Stimulated activated naive CD8-positive, alpha-beta T cell treated with anti-CD3 and anti-CD28 coated beads, Interleukin-15, Interleukin-2, amounts not matched to agents 100 ng/mL and 50 ng/mL, for 24 hours (primary cell): ENCODE results near the gene IFIT3.
A peak's percentile ranks its signal among the peaks of the same experiment; 100 is the strongest.

ENCODE experiments used
- H3K27ac Mint-ChIP-seq: one replicate; pipeline ENCODE4 v1.8.0; 2021; ENCODE audit warnings: mild to moderate bottlenecking, mixed read lengths
- H3K27me3 Mint-ChIP-seq: one replicate; pipeline ENCODE4 v1.8.0; 2021; ENCODE audit warnings: mixed read lengths
- H3K36me3 Mint-ChIP-seq: one replicate; pipeline ENCODE4 v1.8.0; 2021; ENCODE audit warnings: low read depth, mixed read lengths
- H3K4me1 Mint-ChIP-seq: one replicate; pipeline ENCODE4 v1.8.0; 2021; ENCODE audit warnings: low read depth, mixed read lengths
- H3K4me3 Mint-ChIP-seq: one replicate; pipeline ENCODE4 v1.8.0; 2021; ENCODE audit warnings: mild to moderate bottlenecking, mixed read lengths
- H3K9me3 Mint-ChIP-seq: one replicate; pipeline ENCODE4 v1.8.0; 2021; ENCODE audit warnings: mixed read lengths

Gene IFIT3

GRCh38 chr10:89297791-89298190 lies 30.0 kb upstream of the IFIT3 start:
- Mint-ChIP-seq H3K4me1 (peaks cover 44% of the 10 kb centered on the region), H3K27me3 (no peaks in the 10 kb centered on the region), H3K27ac (no peak overlapping the region), H3K36me3 (no peaks in the 10 kb centered on the region), H3K4me3 (no peak overlapping the region), H3K9me3 (peaks cover 6% of the 10 kb centered on the region)

- Mint-ChIP-seq H3K4me3 (no peak overlapping the region), H3K27ac (no peak overlapping the region), H3K9me3 (peaks cover 6% of the 10 kb centered on the region), H3K4me1 (peaks cover 48% of the 10 kb centered on the region), H3K27me3 (no peaks in the 10 kb centered on the region), H3K36me3 (no peaks in the 10 kb centered on the region)
These were observed 28.8 kb upstream of the IFIT3 start for GRCh38 chr10:89299031-89299430.

DNA sequence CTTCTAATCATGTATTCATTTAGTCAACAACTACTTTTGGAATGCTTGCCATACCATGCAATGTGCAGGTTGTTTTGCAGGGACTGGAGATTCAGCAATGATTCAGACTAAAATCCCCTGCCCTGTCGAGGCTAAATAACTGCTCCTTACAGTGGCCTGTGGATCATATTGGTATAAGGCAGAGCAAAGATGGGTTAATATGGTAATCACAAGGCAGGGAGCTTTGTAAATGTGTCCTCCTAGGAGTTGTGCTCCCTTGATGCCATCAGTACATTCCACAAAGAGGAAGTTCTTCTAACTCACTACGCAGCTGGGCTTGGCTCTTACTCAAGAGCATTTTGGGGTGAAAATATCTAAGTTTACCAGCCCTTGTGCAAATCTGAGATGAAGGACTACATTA lies 26.6 kb upstream of the IFIT3 start:
- peak overlapping the region; percentile 84 for H3K4me3 Mint-ChIP-seq
- H3K4me1 Mint-ChIP-seq = peaks cover 44% of the 10 kb centered on the region
- H3K36me3 Mint-ChIP-seq = peaks cover 9% of the 10 kb centered on the region
- H3K9me3 Mint-ChIP-seq = peaks cover 6% of the 10 kb centered on the region
- H3K27ac Mint-ChIP-seq = peak overlapping the region; percentile 85
- no peaks in the 10 kb centered on the region for H3K27me3 Mint-ChIP-seq

- Mint-ChIP-seq H3K4me1 (peaks cover 38% of the 10 kb centered on the region), H3K27me3 (no peaks in the 10 kb centered on the region), H3K4me3 (peak within 1 kb of the TSS; percentile 84)
These were observed 25.9 kb upstream of the IFIT3 start, which contains the start of gene IFIT2 for GRCh38 chr10:89301721-89302445. IFIT2 (plus strand) TSS chr10:89302046; CDS start chr10:89302124, 78 bp downstream.

GRCh38 chr10:89302625-89303024 lies 25.2 kb upstream of the IFIT3 start:
- Mint-ChIP-seq H3K4me1 (peaks cover 38% of the 10 kb centered on the region), H3K9me3 (peaks cover 10% of the 10 kb centered on the region), H3K27ac (peak overlapping the region; percentile 54), H3K4me3 (peak overlapping the region; percentile 84), H3K36me3 (peaks cover 21% of the 10 kb centered on the region), H3K27me3 (no peaks in the 10 kb centered on the region)

More at GRCh38 chr10:89301721-89302445, 25.9 kb upstream of the IFIT3 start, which contains the start of gene IFIT2:
- Mint-ChIP-seq H3K27ac (peak within 1 kb of the TSS; percentile 85), H3K36me3 (peaks cover 15% of the 10 kb centered on the region), H3K9me3 (peaks cover 8% of the 10 kb centered on the region)

DNA sequence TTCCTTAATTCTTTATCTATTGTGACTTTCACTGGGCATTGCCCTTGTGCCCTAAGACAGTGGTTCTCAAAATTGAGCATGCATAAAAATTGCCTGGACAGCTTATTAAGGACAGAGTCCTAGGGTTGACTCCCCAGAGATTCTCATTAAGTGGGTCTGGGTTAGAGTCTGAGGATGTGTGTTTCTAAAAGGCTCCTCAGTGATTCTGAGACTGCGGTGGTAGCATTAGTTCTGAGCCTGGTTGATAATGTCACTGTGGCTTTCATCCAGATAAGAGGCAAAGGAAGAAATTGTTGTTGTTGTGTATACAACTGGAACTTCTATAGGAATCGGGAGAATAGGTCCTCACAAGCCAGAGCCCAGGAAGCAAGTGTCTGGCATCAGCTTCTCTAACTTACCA lies 24.6 kb upstream of the IFIT3 start:
- Mint-ChIP-seq H3K4me1 (peaks cover 38% of the 10 kb centered on the region), H3K4me3 (peak overlapping the region; percentile 84), H3K36me3 (peaks cover 21% of the 10 kb centered on the region)

GRCh38 chr10:89304026-89304425 lies 23.8 kb upstream of the IFIT3 start:
- H3K27ac Mint-ChIP-seq = no peak overlapping the region

More for the DNA sequence above, 24.6 kb upstream of the IFIT3 start:
- H3K27me3 Mint-ChIP-seq = no peaks in the 10 kb centered on the region
- peaks cover 10% of the 10 kb centered on the region for H3K9me3 Mint-ChIP-seq
- H3K27ac Mint-ChIP-seq = no peak overlapping the region

GRCh38 chr10:89304446-89304845 lies 23.4 kb upstream of the IFIT3 start:
- peaks cover 4% of the 10 kb centered on the region for H3K9me3 Mint-ChIP-seq
- H3K27ac Mint-ChIP-seq = no peak overlapping the region

More at GRCh38 chr10:89304026-89304425, 23.8 kb upstream of the IFIT3 start:
- Mint-ChIP-seq H3K27me3 (no peaks in the 10 kb centered on the region), H3K36me3 (peaks cover 23% of the 10 kb centered on the region), H3K9me3 (peaks cover 8% of the 10 kb centered on the region), H3K4me1 (peaks cover 38% of the 10 kb centered on the region), H3K4me3 (peak overlapping the region; percentile 56)

DNA sequence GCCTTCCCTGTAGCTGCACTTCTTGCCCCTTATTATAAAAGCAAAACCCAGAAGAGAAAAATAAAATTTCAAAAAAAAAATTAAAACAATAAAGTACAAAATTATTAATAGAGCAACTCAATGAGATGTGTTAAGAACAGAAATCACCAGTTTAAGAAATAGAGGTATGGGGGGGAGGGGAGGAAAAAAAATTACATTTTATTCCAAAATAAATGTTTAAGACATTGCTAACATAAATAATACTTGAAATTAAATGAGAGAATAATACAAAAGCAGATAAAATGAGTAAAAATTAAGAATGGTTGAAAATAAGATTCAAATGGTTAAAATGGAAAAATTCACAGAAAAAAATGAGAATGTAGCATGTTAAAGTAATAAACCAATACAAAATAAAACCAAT lies 22.9 kb upstream of the IFIT3 start:
- H3K4me3 Mint-ChIP-seq = no peak overlapping the region
- H3K27ac Mint-ChIP-seq = no peak overlapping the region
- H3K9me3 Mint-ChIP-seq = peaks cover 4% of the 10 kb centered on the region
- no peaks in the 10 kb centered on the region for H3K27me3 Mint-ChIP-seq
- H3K36me3 Mint-ChIP-seq = peaks cover 25% of the 10 kb centered on the region
- H3K4me1 Mint-ChIP-seq = peaks cover 38% of the 10 kb centered on the region

More at GRCh38 chr10:89304446-89304845, 23.4 kb upstream of the IFIT3 start:
- Mint-ChIP-seq H3K4me1 (peaks cover 38% of the 10 kb centered on the region), H3K4me3 (no peak overlapping the region), H3K27me3 (no peaks in the 10 kb centered on the region), H3K36me3 (peaks cover 25% of the 10 kb centered on the region)

- H3K27me3 Mint-ChIP-seq = no peaks in the 10 kb centered on the region
- H3K9me3 Mint-ChIP-seq = peaks cover 4% of the 10 kb centered on the region
- H3K27ac Mint-ChIP-seq = no peak overlapping the region
- peaks cover 36% of the 10 kb centered on the region for H3K4me1 Mint-ChIP-seq
- H3K36me3 Mint-ChIP-seq = peaks cover 25% of the 10 kb centered on the region
- no peak overlapping the region for H3K4me3 Mint-ChIP-seq
These were observed 21.9 kb upstream of the IFIT3 start for GRCh38 chr10:89305766-89306433.

- Mint-ChIP-seq H3K4me3 (no peak overlapping the region), H3K36me3 (peaks cover 25% of the 10 kb centered on the region), H3K9me3 (peaks cover 4% of the 10 kb centered on the region), H3K27ac (no peak overlapping the region), H3K27me3 (no peaks in the 10 kb centered on the region), H3K4me1 (peaks cover 30% of the 10 kb centered on the region)
These were observed 21.1 kb upstream of the IFIT3 start for GRCh38 chr10:89306434-89307268.

DNA sequence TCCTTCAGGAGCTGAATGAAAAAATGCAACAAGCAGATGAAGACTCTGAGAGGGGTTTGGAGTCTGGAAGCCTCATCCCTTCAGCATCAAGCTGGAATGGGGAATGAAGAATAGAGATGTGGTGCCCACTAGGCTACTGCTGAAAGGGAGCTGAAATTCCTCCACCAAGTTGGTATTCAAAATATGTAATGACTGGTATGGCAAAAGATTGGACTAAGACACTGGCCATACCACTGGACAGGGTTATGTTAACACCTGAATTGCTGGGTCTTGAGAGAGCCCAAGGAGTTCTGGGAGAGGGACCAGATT lies 20.6 kb upstream of the IFIT3 start:
- peaks cover 25% of the 10 kb centered on the region for H3K4me1 Mint-ChIP-seq
- H3K36me3 Mint-ChIP-seq = peaks cover 25% of the 10 kb centered on the region
- H3K9me3 Mint-ChIP-seq = peaks cover 4% of the 10 kb centered on the region
- H3K27ac Mint-ChIP-seq = no peak overlapping the region
- H3K4me3 Mint-ChIP-seq = no peak overlapping the region
- no peaks in the 10 kb centered on the region for H3K27me3 Mint-ChIP-seq

- Mint-ChIP-seq H3K27me3 (no peaks in the 10 kb centered on the region), H3K4me1 (peaks cover 14% of the 10 kb centered on the region), H3K9me3 (peaks cover 4% of the 10 kb centered on the region), H3K4me3 (no peak overlapping the region), H3K36me3 (peaks cover 25% of the 10 kb centered on the region), H3K27ac (no peak overlapping the region)
These were observed 19.5 kb upstream of the IFIT3 start for GRCh38 chr10:89308266-89308665.

- Mint-ChIP-seq H3K9me3 (peaks cover 4% of the 10 kb centered on the region), H3K36me3 (peaks cover 25% of the 10 kb centered on the region), H3K4me3 (no peak overlapping the region), H3K27ac (no peak overlapping the region), H3K27me3 (no peaks in the 10 kb centered on the region), H3K4me1 (peaks cover 10% of the 10 kb centered on the region)
These were observed 19.1 kb upstream of the IFIT3 start for GRCh38 chr10:89308736-89309135.
